ENCODE measurements around the gene FMO3.

The FMO3 gene

DNA sequence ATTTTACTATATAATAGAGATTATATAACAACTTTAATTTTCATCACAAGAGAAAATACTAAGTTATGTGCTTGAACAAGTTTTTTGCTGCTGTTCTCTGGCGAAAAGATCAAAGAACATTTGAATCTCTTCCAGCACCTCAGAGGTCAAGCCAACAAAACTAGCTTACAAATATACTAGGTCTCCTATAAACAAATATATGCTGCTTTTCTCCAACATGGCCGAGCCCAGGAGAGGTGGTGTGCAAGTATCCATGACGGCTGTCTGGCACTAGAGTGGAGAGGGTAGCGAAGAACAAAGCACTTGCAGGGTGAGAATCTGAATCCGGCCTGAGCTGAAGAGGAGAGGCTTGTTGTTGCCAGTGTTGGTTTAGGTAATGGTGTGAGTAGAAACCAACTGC is 7.5 kb upstream of the FMO3 start:
- H3K4me1 ChIP-seq (ENCODE audit: control insufficient read depth, insufficient read depth, low read length), result no peaks in the 10 kb centered on the region
- H3K9me3 ChIP-seq (ENCODE audit: control insufficient read depth, insufficient read depth, low read depth, low read length), result no peaks in the 10 kb centered on the region
- POLR2A ChIA-PET, result no interaction called here
- H3K27ac ChIP-seq (ENCODE audit: extremely low read depth, low read depth, low read length), result no peak overlapping the region
- H3K4me3 ChIP-seq (ENCODE audit: low read depth, low read length), result no peak overlapping the region
- no peak for TF ChIP-seq ZFP37 (tag by site-specific recombination; IDR thresholded peaks at IDR 0.05)
- no peak for TF ChIP-seq ZBTB21 (tag by site-specific recombination; IDR thresholded peaks at IDR 0.05)
- TF ChIP-seq, protein P1, sequence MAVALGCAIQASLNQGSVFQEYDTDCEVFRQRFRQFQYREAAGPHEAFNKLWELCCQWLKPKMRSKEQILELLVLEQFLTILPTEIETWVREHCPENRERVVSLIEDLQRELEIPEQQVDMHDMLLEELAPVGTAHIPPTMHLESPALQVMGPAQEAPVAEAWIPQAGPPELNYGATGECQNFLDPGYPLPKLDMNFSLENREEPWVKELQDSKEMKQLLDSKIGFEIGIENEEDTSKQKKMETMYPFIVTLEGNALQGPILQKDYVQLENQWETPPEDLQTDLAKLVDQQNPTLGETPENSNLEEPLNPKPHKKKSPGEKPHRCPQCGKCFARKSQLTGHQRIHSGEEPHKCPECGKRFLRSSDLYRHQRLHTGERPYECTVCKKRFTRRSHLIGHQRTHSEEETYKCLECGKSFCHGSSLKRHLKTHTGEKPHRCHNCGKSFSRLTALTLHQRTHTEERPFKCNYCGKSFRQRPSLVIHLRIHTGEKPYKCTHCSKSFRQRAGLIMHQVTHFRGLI (tag by site-specific recombination; IDR thresholded peaks at IDR 0.05), result no peak
- no peak for TF ChIP-seq AEBP2 (tag by site-specific recombination; IDR thresholded peaks at IDR 0.05; ENCODE audit: borderline replicate concordance)
- TF ChIP-seq ZNF266 (tag by site-specific recombination; IDR thresholded peaks at IDR 0.05; ENCODE audit: low read depth), result no peak
- TF ChIP-seq, protein P2, sequence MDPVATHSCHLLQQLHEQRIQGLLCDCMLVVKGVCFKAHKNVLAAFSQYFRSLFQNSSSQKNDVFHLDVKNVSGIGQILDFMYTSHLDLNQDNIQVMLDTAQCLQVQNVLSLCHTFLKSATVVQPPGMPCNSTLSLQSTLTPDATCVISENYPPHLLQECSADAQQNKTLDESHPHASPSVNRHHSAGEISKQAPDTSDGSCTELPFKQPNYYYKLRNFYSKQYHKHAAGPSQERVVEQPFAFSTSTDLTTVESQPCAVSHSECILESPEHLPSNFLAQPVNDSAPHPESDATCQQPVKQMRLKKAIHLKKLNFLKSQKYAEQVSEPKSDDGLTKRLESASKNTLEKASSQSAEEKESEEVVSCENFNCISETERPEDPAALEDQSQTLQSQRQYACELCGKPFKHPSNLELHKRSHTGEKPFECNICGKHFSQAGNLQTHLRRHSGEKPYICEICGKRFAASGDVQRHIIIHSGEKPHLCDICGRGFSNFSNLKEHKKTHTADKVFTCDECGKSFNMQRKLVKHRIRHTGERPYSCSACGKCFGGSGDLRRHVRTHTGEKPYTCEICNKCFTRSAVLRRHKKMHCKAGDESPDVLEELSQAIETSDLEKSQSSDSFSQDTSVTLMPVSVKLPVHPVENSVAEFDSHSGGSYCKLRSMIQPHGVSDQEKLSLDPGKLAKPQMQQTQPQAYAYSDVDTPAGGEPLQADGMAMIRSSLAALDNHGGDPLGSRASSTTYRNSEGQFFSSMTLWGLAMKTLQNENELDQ (tag by site-specific recombination; IDR thresholded peaks at IDR 0.05; ENCODE audit: low read depth), result no peak
- TF ChIP-seq ZNF768 (tag by site-specific recombination; IDR thresholded peaks at IDR 0.05), result no peak
- TF ChIP-seq HIC1 (tag by site-specific recombination; IDR thresholded peaks at IDR 0.05), result no peak
- TF ChIP-seq GLIS2 (tag by site-specific recombination; IDR thresholded peaks at IDR 0.05), result no peak
- TF ChIP-seq ZBTB26 (tag by site-specific recombination; optimal IDR thresholded peaks at IDR 0.05), result no peak
- TF ChIP-seq ZNF521 (tag by site-specific recombination; IDR thresholded peaks at IDR 0.05), result no peak
- no peak for TF ChIP-seq ZNF513 (tag by site-specific recombination; IDR thresholded peaks at IDR 0.05)
- TF ChIP-seq ZNF175 (tag by site-specific recombination; IDR thresholded peaks at IDR 0.05), result no peak
- TF ChIP-seq, protein P3, sequence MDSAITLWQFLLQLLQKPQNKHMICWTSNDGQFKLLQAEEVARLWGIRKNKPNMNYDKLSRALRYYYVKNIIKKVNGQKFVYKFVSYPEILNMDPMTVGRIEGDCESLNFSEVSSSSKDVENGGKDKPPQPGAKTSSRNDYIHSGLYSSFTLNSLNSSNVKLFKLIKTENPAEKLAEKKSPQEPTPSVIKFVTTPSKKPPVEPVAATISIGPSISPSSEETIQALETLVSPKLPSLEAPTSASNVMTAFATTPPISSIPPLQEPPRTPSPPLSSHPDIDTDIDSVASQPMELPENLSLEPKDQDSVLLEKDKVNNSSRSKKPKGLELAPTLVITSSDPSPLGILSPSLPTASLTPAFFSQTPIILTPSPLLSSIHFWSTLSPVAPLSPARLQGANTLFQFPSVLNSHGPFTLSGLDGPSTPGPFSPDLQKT (IDR thresholded peaks at IDR 0.05; ENCODE audit: borderline replicate concordance, low read depth, low read length), result no peak
- no peak for TF ChIP-seq ZFP41 (tag by site-specific recombination; IDR thresholded peaks at IDR 0.05; ENCODE audit: borderline replicate concordance)
- no peak for TF ChIP-seq ZNF488 (tag by site-specific recombination; IDR thresholded peaks at IDR 0.05)
- no peaks in the 10 kb centered on the region for H3K36me3 ChIP-seq (ENCODE audit: control insufficient read depth in 2 of 2, insufficient read depth in 1 of 2, low read length in 2 of 2)
- CTCF ChIA-PET, result interaction anchor here (1.0 to 1.1 kb wide), 2 partner anchors 144 to 163 kb away, joined by 4 read pairs; no protein-coding TSS in a partner anchor
